Forelimb muscle (tissue), 1 donor: ENCODE data around the gene C16orf86. TPM values are rescaled to one million over a fixed set of nuclear protein-coding genes. Genes with fewer than 3 reads are reported as not detected.

Experiments
- DNase-seq: peaks from one replicate; pipeline ENCODE4 v3.0.0-alpha.2; 2013; ENCODE audit warnings: low read depth
- polyA plus RNA-seq: library from polyadenylated mRNA; unstranded; fragments of 120-200 nt; gene quantifications from one replicate; pipeline ENCODE4 v1.2.1, GENCODE V29; 2013; ENCODE audit not compliant: insufficient read length

Gene C16orf86
- polyA plus RNA-seq, 1 donor, result 2.4 TPM

GRCh38 chr16:67653789-67654402 lies 12.7 kb upstream of the C16orf86 start:
- DNase-seq, result no peak

GRCh38 chr16:67654403-67654911 lies 12.2 kb upstream of the C16orf86 start:
- no peak for DNase-seq

GRCh38 chr16:67655363-67655762 lies 11.3 kb upstream of the C16orf86 start:
- no peak for DNase-seq

- DNase-seq, result no peak
Measured at GRCh38 chr16:67656344-67657016, 10.1 kb upstream of the C16orf86 start.

GRCh38 chr16:67657017-67657608 lies 9.5 kb upstream of the C16orf86 start:
- DNase-seq, result no peak

- no peak for DNase-seq
Measured at GRCh38 chr16:67657751-67658518, 8.7 kb upstream of the C16orf86 start.

GRCh38 chr16:67658849-67659674 lies 7.6 kb upstream of the C16orf86 start:
- no peak for DNase-seq

- DNase-seq, result peak; percentile 68
Measured at GRCh38 chr16:67659675-67660563, 6.7 kb upstream of the C16orf86 start, which contains the start of gene ACD. Gene ACD (minus strand): TSS chr16:67660260. CDS start chr16:67660220, 40 bp downstream.

- DNase-seq, result peak; percentile 95
Measured at GRCh38 chr16:67660564-67661028, 6.0 kb upstream of the C16orf86 start, which contains the start of gene PARD6A. Gene PARD6A (plus strand): TSS chr16:67660960. CDS start chr16:67661039, 79 bp downstream.

GRCh38 chr16:67661101-67661761 lies 5.4 kb upstream of the C16orf86 start:
- DNase-seq, result no peak

- no peak for DNase-seq
Measured at GRCh38 chr16:67661886-67662652, 4.5 kb upstream of the C16orf86 start.

- no peak for DNase-seq
Measured at GRCh38 chr16:67662653-67663010, 4.0 kb upstream of the C16orf86 start.

- no peak for DNase-seq
Measured at GRCh38 chr16:67663151-67663876, 3.3 kb upstream of the C16orf86 start.

- no peak for DNase-seq
Measured at GRCh38 chr16:67663877-67664222, 2.8 kb upstream of the C16orf86 start.

GRCh38 chr16:67664258-67664657 lies 2.4 kb upstream of the C16orf86 start:
- DNase-seq, result no peak

GRCh38 chr16:67664871-67665270 lies 1.7 kb upstream of the C16orf86 start:
- DNase-seq, result no peak

GRCh38 chr16:67665598-67665997 lies 1.0 kb upstream of the C16orf86 start:
- no peak for DNase-seq

GRCh38 chr16:67666032-67666551 lies 522 bp upstream of the C16orf86 start:
- DNase-seq, result no peak
